ENCODE measurements around the gene ABCD2. TPM values are rescaled to one million over a fixed set of nuclear protein-coding genes. Genes with fewer than 3 reads are reported as not detected.

ABCD2 gene
- polyA plus RNA-seq, 1 experiment, result not detected

GRCh38 chr12:39638840-39639239 lies 19.2 kb upstream of the ABCD2 start:
- Histone ChIP-seq H3K27me3 (ENCODE audit: control insufficient read depth, insufficient read depth, low read length) (no peaks in the 10 kb centered on the region), H3K4me3 (ENCODE audit: low read depth, low read length) (no peak overlapping the region), H3K27ac (ENCODE audit: low read depth, low read length) (no peak overlapping the region), H3K9me3 (ENCODE audit: control insufficient read depth, insufficient read depth, low read length) (no peaks in the 10 kb centered on the region)
- no peak for DNase-seq (ENCODE audit: low read depth, low spot score)
- ChIA-PET CTCF (no interaction called here), POLR2A (no interaction called here)
- TF ChIP-seq CTCF (IDR thresholded peaks at IDR 0.05; ENCODE audit: low read depth, low read length), result no peak

GRCh38 chr12:39638178-39638577 lies 18.6 kb upstream of the ABCD2 start:
- no peak for DNase-seq (ENCODE audit: low read depth, low spot score)
- POLR2A ChIA-PET, result no interaction called here
- CTCF ChIA-PET, result no interaction called here
- Histone ChIP-seq H3K4me3 (ENCODE audit: low read depth, low read length) (no peak overlapping the region), H3K9me3 (ENCODE audit: control insufficient read depth, insufficient read depth, low read length) (no peaks in the 10 kb centered on the region), H3K27me3 (ENCODE audit: control insufficient read depth, insufficient read depth, low read length) (no peaks in the 10 kb centered on the region), H3K27ac (ENCODE audit: low read depth, low read length) (no peak overlapping the region)
- no peak for TF ChIP-seq CTCF (IDR thresholded peaks at IDR 0.05; ENCODE audit: low read depth, low read length)

GRCh38 chr12:39632670-39633069 lies 13.1 kb upstream of the ABCD2 start:
- Histone ChIP-seq H3K9me3 (ENCODE audit: control insufficient read depth, insufficient read depth, low read length) (no peaks in the 10 kb centered on the region), H3K4me3 (ENCODE audit: low read depth, low read length) (no peak overlapping the region), H3K27me3 (ENCODE audit: control insufficient read depth, insufficient read depth, low read length) (no peaks in the 10 kb centered on the region), H3K27ac (ENCODE audit: low read depth, low read length) (no peak overlapping the region)
- DNase-seq (ENCODE audit: low read depth, low spot score), result no peak
- CTCF ChIA-PET, result no interaction called here
- POLR2A ChIA-PET, result no interaction called here
- TF ChIP-seq CTCF (IDR thresholded peaks at IDR 0.05; ENCODE audit: low read depth, low read length), result no peak

GRCh38 chr12:39628836-39629235 lies 9.2 kb upstream of the ABCD2 start:
- DNase-seq (ENCODE audit: low read depth, low spot score), result no peak
- Histone ChIP-seq H3K4me3 (ENCODE audit: low read depth, low read length) (no peak overlapping the region), H3K27ac (ENCODE audit: low read depth, low read length) (no peak overlapping the region), H3K9me3 (ENCODE audit: control insufficient read depth, insufficient read depth, low read length) (no peaks in the 10 kb centered on the region; the same call in 1 of the 2 replicates), H3K27me3 (ENCODE audit: control insufficient read depth, insufficient read depth, low read length) (no peaks in the 10 kb centered on the region)
- TF ChIP-seq CTCF (IDR thresholded peaks at IDR 0.05; ENCODE audit: low read depth, low read length), result no peak
- ChIA-PET POLR2A (no interaction called here), CTCF (no interaction called here)

GRCh38 chr12:39627914-39628313 lies 8.3 kb upstream of the ABCD2 start:
- ChIA-PET POLR2A (no interaction called here), CTCF (no interaction called here)
- no peak for DNase-seq (ENCODE audit: low read depth, low spot score)
- TF ChIP-seq CTCF (IDR thresholded peaks at IDR 0.05; ENCODE audit: low read depth, low read length), result no peak
- Histone ChIP-seq H3K27ac (ENCODE audit: low read depth, low read length) (no peak overlapping the region), H3K9me3 (ENCODE audit: control insufficient read depth, insufficient read depth, low read length) (no peaks in the 10 kb centered on the region; the same call in 1 of the 2 replicates), H3K27me3 (ENCODE audit: control insufficient read depth, insufficient read depth, low read length) (no peaks in the 10 kb centered on the region), H3K4me3 (ENCODE audit: low read depth, low read length) (no peak overlapping the region)

All from AG04450 (cell line).